Pancreas (tissue), 10 donors: Measurements from ENCODE around the gene GALNT9. TPM values are rescaled to one million over a fixed set of nuclear protein-coding genes. Genes with fewer than 3 reads are reported as not detected.

ENCODE experiments used
- ATAC-seq, 4 donors: fragments of 200-7000 bp; cut with Tn5 transposase; one replicate each; pipeline versions ENCODE4 v1.8.0 to v1.9.1; 2020; ENCODE audit warnings: mild to moderate bottlenecking in 4 of 4, moderate library complexity in 4 of 4
- DNase-seq, 6 donors: peaks; one replicate each; pipeline ENCODE4 v3.0.0-alpha.2; 2020
- FAIRE-seq: peaks from 2 replicates; lab custom pipeline; 2012; peaks lifted over from hg19 to GRCh38; lab: Jason Lieb, UNC
- H3K27ac ChIP-seq, 4 donors: fragments of 200-600 bp; sonication (generic); 1 replicate in 3 of 4; 2 replicates in 1 of 4; pipeline versions ENCODE4 v1.5.0 to v1.8.0; 2020
- H3K27me3 ChIP-seq, 4 donors: fragments of 200-600 bp; one replicate each; pipeline ENCODE4 v1.8.0; 2021
- H3K36me3 ChIP-seq, 3 donors: fragments of 200-600 bp; sonication (generic) in 1 of 3; one replicate each; pipeline versions ENCODE4 v1.5.0 to v1.8.0; 2020 to 2021
- H3K4me1 ChIP-seq, 3 donors: fragments of 200-600 bp; one replicate each; pipeline ENCODE4 v1.8.0; 2021
- H3K4me3 ChIP-seq, 4 donors: fragments of 200-600 bp; sonication (generic) in 2 of 4; one replicate each; pipeline versions ENCODE4 v1.5.0 to v1.8.0; 2020 to 2021
- H3K9me3 ChIP-seq, 4 donors: fragments of 200-600 bp; one replicate each; pipeline ENCODE4 v1.8.0; 2021
- CTCF ChIP-seq, 4 donors: fragments of 200-600 bp; sonication (generic) in 3 of 4; IDR thresholded peaks; one replicate each; pipeline versions ENCODE4 v1.5.0 to v1.8.0; 2021; ENCODE audit warnings: antibody characterized with exemption in 4 of 4
- WGBS, 2 donors: extraction: QIAGEN DNeasy Blood & Tissue Kit; methylation state at CpG; one replicate each; pipeline ENCODE4 v1.1.7; 2013; 5-methylcytosine and 5-hydroxymethylcytosine counted together
- intact Hi-C, 3 donors: fragments of 100-400 bp; cut with DNase I; formaldehyde crosslinking; loops; one replicate each; pipeline versions ENCODE4 v1.11.1 to v1.14.2; 2022
- polyA plus RNA-seq, 2 donors: library from polyadenylated mRNA; stranded (reverse); fragments of 200-250 nt; gene quantifications; one replicate each; pipeline ENCODE4 v1.2.3, GENCODE V29; 2013
- total RNA-seq, 6 donors: library from RNA; stranded (reverse); fragmentation: NEBNext Ultra II Directional in 4 of 6; extraction: Animal tissue kit (Norgen Biotek cat#: 25700) in 4 of 6; gene quantifications; one replicate each; pipeline versions ENCODE4 v1.2.1 to v1.2.4, GENCODE V29; 2021 to 2023
- donor health status: healthy with polysubstance abuse.
- donor health status: DM: no; HTN: no; CAD: no; lungs with moderate emphysema.
- donor health status: DM: no; HTN: no; CAD: no.
- donor health status: control.
- donor health status: control.
- donor health status: Bipolar disorder and iron deficiency.
- donor health status: DM: yes; HTN: yes; CAD: no.
- donor health status: DM: no; HTN: no; CAD: no.
- donor health status: DM: no; HTN: no; CAD: no.
- donor health status: DM: yes; HTN: yes; CAD: no.

The GALNT9 gene
- total and polyA plus RNA-seq, 8 donors = 0.09 to 0.46 (median 0.25) TPM; not detected in 5

- Histone ChIP-seq H3K9me3 (no peaks in the 10 kb centered on the region), H3K4me1 (no peaks in the 10 kb centered on the region), H3K4me3 (no peak overlapping the region), H3K27me3 (no peaks in the 10 kb centered on the region), H3K36me3 (no peaks in the 10 kb centered on the region), H3K27ac (no peak overlapping the region)
- ATAC-seq = no peak
- intact Hi-C loops = no loop called here
- DNase-seq = peak in 2 of 6 donors; percentile 1 to 21
- no peak for FAIRE-seq
- TF ChIP-seq CTCF (IDR thresholded peaks at IDR 0.05) = no peak
- 71 to 80% methylated on average over 6 of the region's 6 CpGs for WGBS, 2 donors
Observed at GRCh38 chr12:132312516-132312915, 16.9 kb downstream of the GALNT9 start.

GRCh38 chr12:132311201-132311915 lies 18.0 kb downstream of the GALNT9 start:
- Histone ChIP-seq H3K27me3 (no peaks in the 10 kb centered on the region), H3K27ac (no peak overlapping the region), H3K4me1 (no peaks in the 10 kb centered on the region), H3K4me3 (no peak overlapping the region), H3K36me3 (no peaks in the 10 kb centered on the region), H3K9me3 (no peaks in the 10 kb centered on the region)
- DNase-seq (peak in 2 of 6 donors; percentile 3 to 18), ATAC-seq (no peak), FAIRE-seq (no peak)
- no peak for TF ChIP-seq CTCF (IDR thresholded peaks at IDR 0.05)
- 75 to 80% methylated on average over 17 of the region's 17 CpGs for WGBS, 2 donors
- intact Hi-C loops = no loop called here

DNA sequence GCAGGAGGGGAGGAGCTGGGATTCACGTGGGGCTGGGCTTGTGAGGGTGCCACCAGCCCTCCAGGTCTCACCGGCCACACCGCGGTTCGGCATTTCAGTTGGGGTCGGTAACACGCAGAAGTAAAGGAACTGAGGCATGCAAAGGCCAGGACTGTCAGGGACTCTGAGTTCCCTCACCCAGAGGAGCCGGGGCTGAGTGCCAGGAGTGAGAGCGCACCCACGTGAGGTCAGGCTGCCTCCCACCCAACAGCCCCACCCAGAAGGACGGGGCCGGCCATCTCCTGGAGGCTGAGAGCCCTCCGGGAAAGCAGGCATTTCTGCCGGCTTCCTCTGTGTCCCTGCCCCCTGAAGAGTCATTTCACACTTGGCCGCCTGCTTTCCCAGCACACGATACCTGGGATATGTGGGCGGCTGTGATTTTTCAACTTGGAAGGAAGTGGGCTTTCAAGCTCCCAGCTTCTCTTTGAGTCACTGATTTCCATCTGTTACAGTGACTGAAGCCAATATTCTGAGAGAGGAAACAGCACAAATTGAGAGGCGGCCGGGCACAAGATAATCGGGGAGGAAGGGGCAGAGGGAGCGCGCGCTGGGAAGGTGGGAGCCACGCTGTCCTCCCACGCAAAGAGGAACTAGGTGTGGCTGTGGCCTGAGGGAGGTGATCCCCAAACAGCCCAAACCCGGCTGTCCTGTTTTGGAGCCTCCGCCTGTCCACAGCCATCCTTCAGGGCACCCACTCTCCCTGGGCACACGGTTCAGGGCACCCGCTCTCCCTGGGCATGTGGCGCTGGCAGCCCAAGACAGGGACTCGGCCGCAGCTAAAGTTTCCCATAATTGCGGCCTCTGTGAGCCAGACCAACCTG lies 19.0 kb downstream of the GALNT9 start:
- Histone ChIP-seq H3K27me3 (no peaks in the 10 kb centered on the region), H3K36me3 (no peaks in the 10 kb centered on the region), H3K9me3 (no peaks in the 10 kb centered on the region), H3K27ac (no peak overlapping the region), H3K4me3 (no peak overlapping the region), H3K4me1 (no peaks in the 10 kb centered on the region)
- no peak for TF ChIP-seq CTCF (IDR thresholded peaks at IDR 0.05)
- ATAC-seq = no peak
- intact Hi-C loops = no loop called here
- no peak for FAIRE-seq
- 63 to 65% methylated on average over 33 of the region's 33 CpGs for WGBS, 2 donors
- peak in 2 of 6 donors; percentile 17 to 36 for DNase-seq

DNA sequence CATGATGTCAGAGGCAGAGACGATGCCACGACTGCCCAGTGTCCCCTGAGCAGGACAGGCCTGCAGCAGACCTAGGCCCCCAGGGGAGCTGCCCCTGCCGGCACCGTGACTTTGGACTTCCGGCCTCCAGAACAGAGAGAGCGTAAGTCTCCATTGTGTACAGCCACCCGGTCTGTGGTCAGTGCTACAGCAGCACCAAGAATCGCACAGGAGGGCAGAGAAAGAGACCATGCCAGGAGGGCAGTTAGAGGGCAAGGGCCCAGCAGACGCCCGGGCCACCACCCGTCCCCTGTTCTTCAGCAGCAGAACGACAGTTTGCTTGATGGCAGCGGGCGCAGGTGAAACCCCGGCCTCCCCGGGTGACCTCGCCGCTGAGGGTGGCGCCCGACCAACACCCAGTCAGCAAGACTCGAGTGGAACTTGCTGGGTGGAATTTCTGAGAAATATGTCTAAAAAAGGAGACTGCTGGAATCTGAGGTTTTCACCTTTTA lies 19.7 kb downstream of the GALNT9 start:
- WGBS, 2 donors = 78 to 82% methylated on average over 21 of the region's 21 CpGs
- no peaks in the 10 kb centered on the region for H3K27me3 ChIP-seq
- TF ChIP-seq CTCF (IDR thresholded peaks at IDR 0.05) = no peak
- H3K4me1 ChIP-seq = no peaks in the 10 kb centered on the region
- no peaks in the 10 kb centered on the region for H3K36me3 ChIP-seq
- FAIRE-seq = no peak
- intact Hi-C loops = no loop called here
- no peak for ATAC-seq
- H3K4me3 ChIP-seq = no peak overlapping the region
- no peaks in the 10 kb centered on the region for H3K9me3 ChIP-seq
- peak in 2 of 6 donors; percentile 3 to 38 for DNase-seq
- no peak overlapping the region for H3K27ac ChIP-seq
